ENCODE results near the gene KCNIP3.

Gene KCNIP3

DNA sequence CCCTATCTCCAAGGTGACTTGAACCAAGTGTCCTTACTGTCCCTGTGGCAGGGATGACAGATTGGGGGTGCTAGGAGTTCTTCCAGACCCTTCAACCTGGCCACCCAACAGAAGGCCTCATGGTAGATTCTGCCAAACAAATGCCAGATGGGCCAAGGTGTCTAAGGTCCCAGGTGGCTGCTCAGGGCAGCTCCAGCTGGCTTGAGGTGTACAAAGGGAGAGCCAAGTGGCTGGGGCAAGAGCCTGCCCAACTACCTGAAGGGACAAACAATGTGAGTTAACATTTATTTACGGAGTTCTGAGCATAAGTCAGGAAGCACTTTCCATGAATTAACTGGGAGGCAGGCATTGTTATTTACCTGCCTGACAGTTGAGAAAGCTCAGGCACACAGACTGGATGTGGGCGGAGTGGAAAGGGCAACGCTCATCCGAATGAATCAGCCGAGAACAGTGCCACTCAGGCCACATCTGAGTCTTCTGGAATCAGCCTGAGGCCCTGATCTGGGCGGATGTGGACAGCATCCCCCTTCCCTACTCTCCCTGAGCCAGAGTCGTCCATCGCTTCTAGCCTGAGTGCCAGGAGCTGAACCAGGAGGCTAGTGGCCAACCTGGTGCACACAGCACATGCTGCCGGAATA lies 4.4 kb upstream of the KCNIP3 start:
- no peak for TF ChIP-seq CTCF (IDR thresholded peaks at IDR 0.05; ENCODE audit: low read depth, low read length, missing control alignments)
- no peak overlapping the region for H3K4me3 ChIP-seq (replicated peaks; ENCODE audit: low read depth, low read length)
- DNase-seq (ENCODE audit: extremely low read depth, low read depth) = no peak

GRCh38 chr2:95294579-95295250 lies 2.4 kb upstream of the KCNIP3 start:
- no peak for DNase-seq (ENCODE audit: extremely low read depth, low read depth)
- no peak for TF ChIP-seq CTCF (IDR thresholded peaks at IDR 0.05; ENCODE audit: low read depth, low read length, missing control alignments)
- no peak overlapping the region for H3K4me3 ChIP-seq (replicated peaks; ENCODE audit: low read depth, low read length)

DNA sequence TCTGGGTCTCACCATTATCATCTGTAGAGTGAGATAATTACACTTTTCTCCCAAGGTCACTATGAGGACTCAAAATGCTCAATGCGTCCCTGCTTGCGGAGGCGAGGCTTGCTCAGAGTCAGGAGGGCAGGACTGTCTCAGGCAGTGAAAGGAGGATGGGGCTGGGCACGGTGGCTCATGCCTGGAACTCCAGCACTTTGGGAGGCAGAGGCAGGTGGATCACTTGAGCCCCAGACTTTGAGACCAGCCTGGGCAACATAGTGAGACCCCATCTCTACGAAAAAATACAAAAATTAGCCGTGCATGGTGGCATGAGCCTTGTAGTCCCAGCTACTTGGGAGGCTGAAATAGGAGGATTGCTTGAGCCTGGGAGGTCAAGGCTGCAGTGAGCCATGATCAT lies 1.8 kb upstream of the KCNIP3 start:
- no peak for TF ChIP-seq CTCF (IDR thresholded peaks at IDR 0.05; ENCODE audit: low read depth, low read length, missing control alignments)
- no peak overlapping the region for H3K4me3 ChIP-seq (replicated peaks; ENCODE audit: low read depth, low read length)

DNA sequence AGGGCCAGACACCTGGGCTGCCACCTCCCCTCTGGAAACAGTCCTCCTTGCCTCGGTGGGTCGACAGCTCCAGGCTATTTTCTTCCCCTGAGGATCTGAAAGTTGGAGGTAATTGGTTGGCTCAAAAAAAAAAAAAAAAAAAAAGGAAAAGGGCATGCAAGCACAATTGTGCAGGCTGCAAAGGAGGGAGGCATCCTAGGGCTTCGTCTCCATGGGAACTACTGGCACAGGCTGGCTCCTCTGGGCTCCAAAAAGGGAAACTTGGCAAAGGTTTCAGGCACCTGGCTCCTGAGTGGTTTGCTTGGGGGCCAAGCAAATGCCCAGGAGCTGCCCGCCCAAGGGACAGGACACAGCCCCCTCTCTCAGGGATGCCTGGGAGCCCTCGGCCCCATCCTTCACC lies 1.1 kb upstream of the KCNIP3 start:
- no peak overlapping the region for H3K4me3 ChIP-seq (replicated peaks; ENCODE audit: low read depth, low read length)
- TF ChIP-seq CTCF (IDR thresholded peaks at IDR 0.05; ENCODE audit: low read depth, low read length, missing control alignments) = no peak
- DNase-seq (ENCODE audit: extremely low read depth, low read depth) = no peak

More for the DNA sequence above, 1.8 kb upstream of the KCNIP3 start:
- DNase-seq (ENCODE audit: extremely low read depth, low read depth) = no peak

DNA sequence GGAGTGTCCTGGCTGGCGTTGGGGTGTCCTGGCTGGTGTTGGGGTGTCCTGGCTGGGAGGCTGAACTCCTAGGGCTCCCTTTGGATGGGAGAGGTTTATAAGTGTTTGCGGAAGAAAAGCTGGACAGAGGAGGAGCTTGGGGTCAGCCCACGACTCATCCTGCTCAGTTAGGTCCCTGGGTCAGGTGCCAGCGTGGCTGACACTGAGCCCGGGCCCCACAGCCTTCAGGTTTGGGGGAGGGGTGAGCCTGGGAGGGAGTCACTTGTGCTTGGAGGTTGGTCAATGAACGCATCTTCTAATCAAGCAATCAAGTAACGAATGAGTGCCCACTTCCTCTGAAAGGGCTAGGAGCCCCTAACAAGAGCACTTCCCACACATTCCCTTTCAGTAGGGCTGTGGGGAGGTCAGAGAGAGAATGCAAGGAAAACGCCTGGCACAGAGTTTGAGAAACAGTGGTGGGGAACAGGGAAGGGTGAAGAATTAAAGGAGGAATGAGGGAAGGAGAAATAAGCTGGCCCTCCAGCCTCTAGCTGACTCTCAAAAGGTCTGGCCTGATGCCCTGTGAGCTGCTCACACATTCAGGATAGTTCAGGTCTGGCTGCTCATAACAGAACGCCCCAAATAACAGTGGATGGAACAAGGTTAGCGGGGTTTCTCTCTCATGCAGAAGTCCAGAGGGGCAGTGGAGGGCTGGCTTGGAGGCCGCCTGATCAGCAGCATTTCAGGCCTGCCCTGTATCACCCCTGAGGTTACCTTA lies 670 bp downstream of the KCNIP3 start:
- no peak for DNase-seq (ENCODE audit: extremely low read depth, low read depth)
- no peak for TF ChIP-seq CTCF (IDR thresholded peaks at IDR 0.05; ENCODE audit: low read depth, low read length, missing control alignments)
- H3K4me3 ChIP-seq (replicated peaks; ENCODE audit: low read depth, low read length) = no peak overlapping the region

DNA sequence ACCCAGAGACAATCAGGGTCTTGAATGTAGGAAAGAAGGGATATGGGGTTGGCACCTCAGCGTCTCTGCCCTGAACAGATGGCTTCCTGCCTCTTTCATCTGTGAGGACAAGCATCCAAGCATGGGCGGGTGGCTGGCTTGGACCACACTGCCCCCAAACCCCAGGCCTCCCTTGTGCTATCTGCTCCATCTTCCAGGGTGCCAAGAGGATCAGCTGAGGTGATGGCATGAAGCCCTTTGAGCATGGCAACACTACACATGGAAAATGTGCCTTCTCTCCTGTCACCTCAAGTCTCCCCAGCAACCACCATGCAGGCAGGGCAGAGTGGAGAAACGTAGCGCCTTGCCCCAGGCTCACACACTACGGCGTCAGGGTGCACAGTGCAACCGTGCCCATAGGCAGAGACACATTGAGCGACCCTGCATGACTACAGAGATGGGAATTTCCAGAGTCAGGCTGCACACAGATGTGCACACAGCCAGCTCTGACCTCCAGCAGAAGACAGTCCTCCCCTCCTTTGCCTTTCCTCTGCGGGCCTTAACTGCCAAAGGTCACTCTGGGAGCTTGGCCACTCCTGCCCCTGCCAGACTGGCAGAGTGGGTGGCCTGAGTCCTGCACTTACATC lies 1.5 kb downstream of the KCNIP3 start:
- no peak overlapping the region for H3K4me3 ChIP-seq (replicated peaks; ENCODE audit: low read depth, low read length)
- TF ChIP-seq CTCF (IDR thresholded peaks at IDR 0.05; ENCODE audit: low read depth, low read length, missing control alignments) = no peak
- no peak for DNase-seq (ENCODE audit: extremely low read depth, low read depth)
